HCT116 (cell line): Measurements from ENCODE around the gene TENT4A.

ENCODE experiments used
- CTCF ChIP-seq, 3 experiments: fragments of 200-600 bp in 1 of 3; sonication (generic) in 1 of 3; IDR thresholded peaks in 2 of 3; conservative IDR thresholded peaks in 1 of 3; 2 replicates each; pipeline ENCODE4 v1.5.1; 2012 to 2017; ENCODE audit warnings: low read depth in 2 of 3, low read length in 2 of 3, antibody characterized with exemption in 1 of 3, borderline replicate concordance in 1 of 3, control low read depth in 1 of 3, mild to moderate bottlenecking in 1 of 3, mixed read lengths in 1 of 3, mixed run types in 1 of 3, moderate library complexity in 1 of 3; ENCODE audit not compliant: insufficient read depth in 1 of 3
- JUND ChIP-seq: IDR thresholded peaks from 2 replicates; pipeline ENCODE4 v1.6.1; 2012
- POLR2A ChIP-seq: IDR thresholded peaks from 2 replicates; pipeline ENCODE4 v1.7.0; 2011; ENCODE audit warnings: borderline replicate concordance; ENCODE audit not compliant: insufficient read depth, insufficient read length; ENCODE audit errors: extremely low read depth
- REST ChIP-seq: IDR thresholded peaks from 2 replicates; pipeline ENCODE4 v1.6.1; 2012; ENCODE audit warnings: low read depth
- SIN3A ChIP-seq: IDR thresholded peaks from 2 replicates; pipeline ENCODE4 v1.6.1; 2012; ENCODE audit warnings: low read depth
- YY1 ChIP-seq: IDR thresholded peaks from 2 replicates; pipeline ENCODE4 v1.6.1; 2011; ENCODE audit warnings: low read length, low read depth, moderate library complexity, mild to moderate bottlenecking; ENCODE audit not compliant: insufficient replicate concordance; ENCODE audit errors: extremely low read depth

- TF ChIP-seq CTCF (IDR thresholded peaks at IDR 0.05 in 2 of 3, conservative IDR thresholded peaks at IDR 0.05 in 1 of 3; ENCODE audit: borderline replicate concordance in 1 of 3, insufficient read depth in 1 of 3, low read depth in 2 of 3, low read length in 2 of 3) = no peak
- TF ChIP-seq JUND = no peak
- no peak for TF ChIP-seq YY1
- TF ChIP-seq REST = no peak
- no peak for TF ChIP-seq POLR2A
- no peak for TF ChIP-seq SIN3A
Measured at GRCh38 chr5:6708814-6709213, 4.4 kb upstream of the TENT4A start.
